ENCODE data around the gene ARRB1. TPM values are rescaled to one million over a fixed set of nuclear protein-coding genes. Genes with fewer than 3 reads are reported as not detected.

Gene ARRB1
- total RNA-seq, 1 donor from 2014 or later = 33.1 TPM

GRCh38 chr11:75320643-75321042 is 30.8 kb downstream of the ARRB1 start:
- DNase-seq (ENCODE audit: extremely low spot score in 2 of 2) = no peak
- Histone ChIP-seq H3K36me3 (no peaks in the 10 kb centered on the region), H3K9me3 (no peaks in the 10 kb centered on the region), H3K27me3 (no peaks in the 10 kb centered on the region), H3K4me3 (no peak overlapping the region), H3K27ac (no peak overlapping the region), H3K4me1 (peaks cover 28% of the 10 kb centered on the region)
- TF ChIP-seq CTCF (IDR thresholded peaks at IDR 0.05) (no peak), POLR2A (IDR thresholded peaks at IDR 0.05) (no peak)
- intact Hi-C loops (cut with DNase I) = no loop called here

GRCh38 chr11:75320046-75320618 is 31.3 kb downstream of the ARRB1 start:
- intact Hi-C loops (cut with DNase I) = no loop called here
- Histone ChIP-seq H3K27ac (no peak overlapping the region), H3K27me3 (no peaks in the 10 kb centered on the region), H3K36me3 (no peaks in the 10 kb centered on the region), H3K9me3 (no peaks in the 10 kb centered on the region), H3K4me1 (peaks cover 24% of the 10 kb centered on the region), H3K4me3 (no peak overlapping the region)
- DNase-seq (ENCODE audit: extremely low spot score in 2 of 2) = no peak
- TF ChIP-seq POLR2A (IDR thresholded peaks at IDR 0.05) (no peak), POLR2AphosphoS5 (IDR thresholded peaks at IDR 0.05; ENCODE audit: insufficient read depth in 1 of 2, low read depth in 1 of 2) (no peak), CTCF (IDR thresholded peaks at IDR 0.05) (no peak)

GRCh38 chr11:75319035-75319877 is 32.2 kb downstream of the ARRB1 start:
- Histone ChIP-seq H3K27me3 (no peaks in the 10 kb centered on the region), H3K9me3 (no peaks in the 10 kb centered on the region), H3K4me1 (peaks cover 28% of the 10 kb centered on the region), H3K36me3 (no peaks in the 10 kb centered on the region), H3K27ac (no peak overlapping the region), H3K4me3 (no peak overlapping the region)
- no peak for DNase-seq (ENCODE audit: extremely low spot score in 2 of 2)
- no peak for TF ChIP-seq POLR2A (IDR thresholded peaks at IDR 0.05)
- TF ChIP-seq POLR2AphosphoS5 (IDR thresholded peaks at IDR 0.05; ENCODE audit: insufficient read depth in 1 of 2, low read depth in 1 of 2) = no peak
- TF ChIP-seq CTCF (IDR thresholded peaks at IDR 0.05) = no peak
- intact Hi-C loops (cut with DNase I) = loop anchor here (5.0 kb wide), 1 partner anchor 37 kb away; no protein-coding TSS in a partner anchor

- no peaks in the 10 kb centered on the region for H3K9me3 ChIP-seq
- no peak overlapping the region for H3K27ac ChIP-seq
- H3K27me3 ChIP-seq = no peaks in the 10 kb centered on the region
- intact Hi-C loops (cut with DNase I) = loop anchor here (5.0 kb wide), 1 partner anchor 35 kb away; no protein-coding TSS in a partner anchor
- DNase-seq (ENCODE audit: extremely low spot score in 2 of 2) = no peak
- TF ChIP-seq CTCF (IDR thresholded peaks at IDR 0.05) (no peak), POLR2A (IDR thresholded peaks at IDR 0.05) (no peak), POLR2AphosphoS5 (IDR thresholded peaks at IDR 0.05; ENCODE audit: insufficient read depth in 1 of 2, low read depth in 1 of 2) (no peak)
- H3K4me1 ChIP-seq = peaks cover 45% of the 10 kb centered on the region
- H3K4me3 ChIP-seq = no peak overlapping the region
- no peaks in the 10 kb centered on the region for H3K36me3 ChIP-seq
Observed at GRCh38 chr11:75317446-75318122, 33.9 kb downstream of the ARRB1 start.
